Ascending aorta (tissue), 2 donors: Measurements from ENCODE around the gene TTC21A. TPM values are rescaled to one million over a fixed set of nuclear protein-coding genes. Genes with fewer than 3 reads are reported as not detected.

Experiments used
- DNase-seq, 2 donors: peaks; one replicate each; pipeline ENCODE4 v3.0.0-alpha.2; 2019; ENCODE audit warnings: low spot score in 2 of 2
- H3K27ac ChIP-seq, 2 donors: fragments of 200-600 bp; sonication (generic); one replicate each; pipeline ENCODE4 v1.5.1; 2016 to 2017; ENCODE audit warnings: mild to moderate bottlenecking in 1 of 2
- H3K27me3 ChIP-seq: fragments of 200-600 bp; sonication (generic); one replicate; pipeline ENCODE4 v1.5.1; 2017
- H3K36me3 ChIP-seq, 2 donors: fragments of 200-600 bp; sonication (generic); one replicate each; pipeline ENCODE4 v1.5.1; 2016
- H3K4me1 ChIP-seq, 2 donors: fragments of 200-600 bp; sonication (generic); one replicate each; pipeline ENCODE4 v1.5.1; 2016 to 2017; ENCODE audit warnings: mild to moderate bottlenecking in 1 of 2
- H3K4me3 ChIP-seq, 2 donors: fragments of 200-600 bp; sonication (generic); one replicate each; pipeline ENCODE4 v1.5.1; 2016 to 2017; ENCODE audit warnings: mild to moderate bottlenecking in 1 of 2
- H3K9me3 ChIP-seq, 2 donors: fragments of 200-600 bp; sonication (generic); one replicate each; pipeline ENCODE4 v1.5.1; 2016
- intact Hi-C: fragments of 100-400 bp; cut with DNase I; formaldehyde crosslinking; loops from one replicate; pipeline ENCODE4 v1.15.1; 2023
- total RNA-seq: library from RNA; depleted of rRNA; stranded (reverse); fragments of >200 nt; gene quantifications from one replicate; pipeline ENCODE4 v1.1.0, GENCODE V29; 2016
- TF ChIP-seq, protein P1 (sequence below), 3 experiments: fragments of 200-600 bp in 2 of 3; fragments of 450-650 bp in 1 of 3; sonication (generic) in 2 of 3; IDR thresholded peaks; one replicate each; pipeline ENCODE4 v1.5.1; 2016 to 2019; ENCODE audit warnings: antibody characterized with exemption in 3 of 3, mild to moderate bottlenecking in 1 of 3, moderate library complexity in 1 of 3

The TTC21A gene
- total RNA-seq, 1 donor from 2014 or later = 0.43 TPM

DNA sequence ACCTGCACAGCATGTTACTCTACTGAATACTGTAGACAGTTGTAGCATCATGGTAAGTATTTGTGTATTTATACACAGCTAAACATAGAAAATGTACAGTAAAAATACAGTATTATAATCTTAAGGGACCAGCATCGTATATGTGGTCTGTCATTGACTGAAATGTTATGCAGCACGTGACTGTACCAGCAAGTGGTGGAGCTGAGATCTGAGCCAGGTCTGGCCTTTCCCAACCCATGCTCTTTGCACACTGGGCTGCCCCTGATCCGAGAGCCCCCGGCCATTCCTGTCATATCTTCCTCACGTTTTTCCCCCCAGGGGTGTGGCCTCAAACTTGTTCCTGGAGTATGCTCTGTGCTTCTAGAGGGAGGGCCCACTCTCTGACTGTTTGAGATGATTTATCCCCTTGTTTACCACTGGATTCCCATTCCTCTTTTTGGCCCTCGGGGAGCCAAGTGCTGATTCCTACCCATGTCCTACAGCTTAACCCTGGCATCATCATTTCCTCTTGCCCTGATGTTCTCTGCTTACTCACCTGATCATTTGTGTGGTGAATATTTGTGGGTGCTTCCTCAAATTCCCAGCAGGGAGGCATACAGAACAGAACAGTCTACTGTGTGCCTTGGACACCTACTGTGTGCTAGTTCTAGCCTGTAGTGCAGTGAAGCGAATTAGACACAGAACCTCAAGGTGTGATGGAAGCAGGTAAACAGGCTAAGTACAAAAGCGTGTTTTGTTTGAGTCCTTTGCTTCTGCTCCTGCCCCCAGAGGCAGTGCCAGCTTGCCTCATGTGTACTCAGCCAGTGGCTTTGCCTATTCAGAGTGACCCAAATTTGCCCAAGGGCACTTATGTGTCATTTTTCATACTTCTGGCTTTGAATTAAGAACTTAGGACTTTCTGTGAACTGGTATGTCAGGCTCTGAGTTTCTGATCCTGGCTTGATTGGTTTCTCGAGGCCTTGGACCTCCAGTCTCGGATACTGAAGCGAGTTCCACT lies 24.9 kb downstream of the TTC21A start:
- H3K36me3 ChIP-seq = peaks cover 4 to 15% of the 10 kb centered on the region in 2 donors
- H3K4me3 ChIP-seq = no peak overlapping the region
- no peak for DNase-seq
- TF ChIP-seq, protein P1, sequence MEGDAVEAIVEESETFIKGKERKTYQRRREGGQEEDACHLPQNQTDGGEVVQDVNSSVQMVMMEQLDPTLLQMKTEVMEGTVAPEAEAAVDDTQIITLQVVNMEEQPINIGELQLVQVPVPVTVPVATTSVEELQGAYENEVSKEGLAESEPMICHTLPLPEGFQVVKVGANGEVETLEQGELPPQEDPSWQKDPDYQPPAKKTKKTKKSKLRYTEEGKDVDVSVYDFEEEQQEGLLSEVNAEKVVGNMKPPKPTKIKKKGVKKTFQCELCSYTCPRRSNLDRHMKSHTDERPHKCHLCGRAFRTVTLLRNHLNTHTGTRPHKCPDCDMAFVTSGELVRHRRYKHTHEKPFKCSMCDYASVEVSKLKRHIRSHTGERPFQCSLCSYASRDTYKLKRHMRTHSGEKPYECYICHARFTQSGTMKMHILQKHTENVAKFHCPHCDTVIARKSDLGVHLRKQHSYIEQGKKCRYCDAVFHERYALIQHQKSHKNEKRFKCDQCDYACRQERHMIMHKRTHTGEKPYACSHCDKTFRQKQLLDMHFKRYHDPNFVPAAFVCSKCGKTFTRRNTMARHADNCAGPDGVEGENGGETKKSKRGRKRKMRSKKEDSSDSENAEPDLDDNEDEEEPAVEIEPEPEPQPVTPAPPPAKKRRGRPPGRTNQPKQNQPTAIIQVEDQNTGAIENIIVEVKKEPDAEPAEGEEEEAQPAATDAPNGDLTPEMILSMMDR (IDR thresholded peaks at IDR 0.05) = no peak
- no peaks in the 10 kb centered on the region for H3K27me3 ChIP-seq
- intact Hi-C loops = loop anchor here (10.0 kb wide), 1 partner anchor 52 kb away; no protein-coding TSS in a partner anchor
- no peak overlapping the region for H3K27ac ChIP-seq
- no peaks in the 10 kb centered on the region for H3K9me3 ChIP-seq
- H3K4me1 ChIP-seq = no peaks in the 10 kb centered on the region

DNA sequence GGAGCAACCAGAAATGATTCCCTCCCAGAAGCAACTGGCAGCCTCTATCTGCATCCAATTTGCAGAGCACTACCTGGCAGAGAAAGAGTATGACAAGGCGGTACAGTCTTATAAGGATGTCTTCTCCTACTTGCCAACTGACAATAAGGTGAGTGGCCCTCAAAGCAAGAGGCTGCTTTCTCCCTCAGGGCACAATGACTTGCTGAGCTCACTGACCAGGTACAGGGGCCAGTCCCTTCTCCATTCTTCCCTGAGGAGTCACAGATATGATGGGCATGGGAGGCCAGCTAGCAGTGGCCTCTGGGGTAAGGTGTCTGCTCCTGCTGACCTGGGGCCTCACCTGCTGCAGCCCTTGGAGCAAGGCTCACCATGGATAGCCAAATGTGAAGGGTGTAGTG lies 25.6 kb downstream of the TTC21A start:
- peaks cover 5 to 18% of the 10 kb centered on the region in 2 donors for H3K36me3 ChIP-seq

DNA sequence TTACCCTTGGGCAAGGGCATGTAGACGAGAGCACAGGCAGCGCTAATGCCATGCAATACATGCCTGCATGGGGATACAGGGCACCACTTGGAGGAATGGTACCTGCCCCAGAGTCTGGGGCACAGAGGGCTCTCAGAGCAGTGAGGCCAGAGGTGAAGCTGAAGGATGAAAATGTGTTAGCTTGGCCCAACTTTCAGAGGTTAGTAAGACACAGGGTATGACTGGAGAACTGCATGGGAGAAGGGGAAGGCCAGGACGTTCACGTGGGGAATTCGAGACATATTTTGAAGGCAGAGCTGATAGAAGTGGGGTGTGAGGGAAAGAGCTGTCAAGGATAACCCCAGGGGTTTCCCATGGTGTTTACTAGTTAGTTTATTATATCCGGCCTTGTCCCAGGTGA lies 26.3 kb downstream of the TTC21A start:
- Histone ChIP-seq H3K27ac (no peak overlapping the region), H3K36me3 (peaks cover 5 to 18% of the 10 kb centered on the region in 2 donors), H3K9me3 (no peaks in the 10 kb centered on the region), H3K27me3 (no peaks in the 10 kb centered on the region), H3K4me3 (no peak overlapping the region), H3K4me1 (no peaks in the 10 kb centered on the region)
- peak in 1 of 2 donors; percentile 55 for DNase-seq
- intact Hi-C loops = loop anchor here (10.0 kb wide), 1 partner anchor 51 kb away; no protein-coding TSS in a partner anchor
- TF ChIP-seq, protein P1 (IDR thresholded peaks at IDR 0.05) = no peak

More for the DNA sequence above, 25.6 kb downstream of the TTC21A start:
- TF ChIP-seq, protein P1 (IDR thresholded peaks at IDR 0.05) = no peak
- Histone ChIP-seq H3K4me1 (no peaks in the 10 kb centered on the region), H3K4me3 (no peak overlapping the region), H3K27me3 (no peaks in the 10 kb centered on the region), H3K9me3 (no peaks in the 10 kb centered on the region), H3K27ac (no peak overlapping the region)
- intact Hi-C loops = loop anchor here (10.0 kb wide), 1 partner anchor 52 kb away; no protein-coding TSS in a partner anchor
- no peak for DNase-seq

DNA sequence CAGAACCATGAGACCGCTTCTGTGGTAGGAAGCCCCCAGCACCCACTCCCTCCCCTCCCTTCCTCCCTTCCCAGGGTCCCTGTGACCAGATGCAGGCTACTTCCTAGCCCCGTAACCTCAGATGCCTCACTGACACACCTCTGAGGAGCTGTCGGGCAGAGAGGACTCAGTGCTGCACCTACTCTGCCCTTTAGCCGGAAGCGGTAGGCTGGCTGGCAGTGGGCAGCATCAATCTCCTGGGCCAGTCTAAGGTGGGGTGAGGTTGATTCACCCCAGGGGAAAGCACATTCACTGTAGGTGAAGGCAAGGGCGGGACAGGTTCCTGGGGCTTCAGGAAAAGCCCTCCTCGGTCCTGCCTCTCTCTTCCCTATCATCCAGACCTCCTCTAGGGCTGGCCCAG lies 26.8 kb downstream of the TTC21A start:
- intact Hi-C loops = loop anchor here (10.0 kb wide), 1 partner anchor 50 kb away; no protein-coding TSS in a partner anchor
- Histone ChIP-seq H3K4me1 (peaks cover 0 to 5% of the 10 kb centered on the region in 2 donors), H3K9me3 (no peaks in the 10 kb centered on the region), H3K36me3 (peaks cover 5 to 18% of the 10 kb centered on the region in 2 donors), H3K4me3 (no peak overlapping the region), H3K27me3 (no peaks in the 10 kb centered on the region), H3K27ac (no peak overlapping the region)
- peak in 1 of 2 donors; percentile 51 for DNase-seq
- TF ChIP-seq, protein P1 (IDR thresholded peaks at IDR 0.05) = no peak

- intact Hi-C loops = loop anchor here (10.0 kb wide), 1 partner anchor 50 kb away; no protein-coding TSS in a partner anchor
- TF ChIP-seq, protein P1 (IDR thresholded peaks at IDR 0.05) = no peak
- Histone ChIP-seq H3K27me3 (no peaks in the 10 kb centered on the region), H3K4me1 (peaks cover 0 to 7% of the 10 kb centered on the region in 2 donors), H3K36me3 (peaks cover 5 to 21% of the 10 kb centered on the region in 2 donors), H3K27ac (no peak overlapping the region), H3K4me3 (no peak overlapping the region), H3K9me3 (no peaks in the 10 kb centered on the region)
- peak in 1 of 2 donors; percentile 63 for DNase-seq
Measured at GRCh38 chr3:39135170-39135805, 27.8 kb downstream of the TTC21A start.
